Body of pancreas (tissue), 4 donors: ENCODE data around the gene ARHGAP26. TPM values are rescaled to one million over a fixed set of nuclear protein-coding genes. Genes with fewer than 3 reads are reported as not detected.

Experiments used
- ATAC-seq: fragments of 150-250 bp; one replicate; pipeline ENCODE4 v1.9.1; 2016
- DNase-seq, 4 donors: peaks; one replicate each; pipeline ENCODE4 v3.0.0-alpha.2; 2019
- H3K27ac ChIP-seq, 4 donors: fragments of 200-600 bp; sonication (generic); 1 replicate in 3 of 4; 2 replicates in 1 of 4; pipeline versions ENCODE4 v1.5.1 to v1.6.1; 2016 to 2019; ENCODE audit warnings: mild to moderate bottlenecking in 1 of 4, mixed read lengths in 1 of 4, moderate library complexity in 1 of 4
- H3K27me3 ChIP-seq, 2 donors: fragments of 200-600 bp; sonication (generic); one replicate each; pipeline ENCODE4 v1.6.0; 2016; ENCODE audit warnings: mild to moderate bottlenecking in 1 of 2
- H3K36me3 ChIP-seq, 2 donors: fragments of 200-600 bp; sonication (generic); replicated peaks in 1 of 2; 2 replicates each; pipeline ENCODE4 v1.5.1; 2016; ENCODE audit warnings: low read depth in 2 of 2; ENCODE audit not compliant: insufficient read depth in 1 of 2
- H3K4me1 ChIP-seq: fragments of 200-600 bp; sonication (generic); one replicate; pipeline ENCODE4 v1.6.0; 2016
- H3K4me3 ChIP-seq, 2 donors: fragments of 200-600 bp; sonication (generic); 1 replicate in 1 of 2; 2 replicates in 1 of 2; pipeline ENCODE4 v1.5.1; 2016 to 2019
- H3K9me3 ChIP-seq, 3 donors: fragments of 200-600 bp; sonication (generic); 1 replicate in 2 of 3; 2 replicates in 1 of 3; pipeline ENCODE4 v1.5.1; 2016
- CTCF ChIP-seq, 7 experiments: fragments of 450-650 bp in 4 of 7; fragments of 200-600 bp in 3 of 7; sonication (generic) in 3 of 7; IDR thresholded peaks; one replicate each; pipeline ENCODE4 v1.5.1; 2016 to 2019; ENCODE audit warnings: antibody characterized with exemption in 7 of 7
- POLR2A ChIP-seq, 3 donors: fragments of 450-650 bp; IDR thresholded peaks; one replicate each; pipeline ENCODE4 v1.6.1; 2016; ENCODE audit warnings: antibody characterized with exemption in 3 of 3, mild to moderate bottlenecking in 2 of 3
- WGBS, 2 donors: methylation state at CpG; one replicate each; pipeline ENCODE4 v1.1.5; 2017; 5-methylcytosine and 5-hydroxymethylcytosine counted together
- intact Hi-C: fragments of 100-400 bp; cut with DNase I; formaldehyde crosslinking; loops from one replicate; pipeline ENCODE4 v1.15.1; 2023
- total RNA-seq, 2 donors: library from RNA; depleted of rRNA; stranded (reverse); fragments of >200 nt; gene quantifications; one replicate each; pipeline ENCODE4 v1.1.0, GENCODE V29; 2016

The ARHGAP26 gene
- total RNA-seq, 2 donors from 2014 or later = 12.5 to 14.2 TPM

DNA sequence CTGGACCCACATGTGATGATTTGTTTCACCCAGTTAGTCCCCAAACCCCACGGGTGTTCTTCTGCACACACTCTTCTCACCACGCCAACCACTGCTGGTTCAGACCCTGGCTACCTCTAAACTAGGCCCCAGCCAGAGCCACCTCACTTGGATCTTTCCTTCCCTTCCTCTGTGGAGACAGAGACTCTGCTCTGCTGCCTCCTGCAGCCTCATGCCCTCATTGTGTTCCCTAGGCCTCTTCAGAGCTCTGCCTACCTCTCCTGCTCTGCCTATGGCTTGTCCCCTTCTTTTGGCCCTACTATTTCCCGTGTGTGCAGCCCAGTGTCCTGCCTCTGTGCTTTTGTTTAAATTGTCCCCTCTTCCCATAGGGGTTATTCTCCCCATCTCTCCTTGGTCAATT lies 79.7 kb downstream of the ARHGAP26 start:
- intact Hi-C loops = no loop called here
- WGBS, 2 donors = 74 to 89% methylated on average over 3 of the region's 3 CpGs
- no peak for DNase-seq
- no peaks in the 10 kb centered on the region for H3K36me3 ChIP-seq
- no peaks in the 10 kb centered on the region for H3K9me3 ChIP-seq
- no peak for TF ChIP-seq CTCF (IDR thresholded peaks at IDR 0.05)
- no peak for TF ChIP-seq POLR2A (IDR thresholded peaks at IDR 0.05)
- no peaks in the 10 kb centered on the region for H3K27me3 ChIP-seq
- H3K27ac ChIP-seq = no peak overlapping the region
- H3K4me1 ChIP-seq = peaks cover 18% of the 10 kb centered on the region
- no peak for ATAC-seq
- H3K4me3 ChIP-seq = no peak overlapping the region

GRCh38 chr5:142851731-142852130 lies 81.6 kb downstream of the ARHGAP26 start:
- Histone ChIP-seq H3K4me3 (no peak overlapping the region), H3K9me3 (no peaks in the 10 kb centered on the region), H3K4me1 (peaks cover 4% of the 10 kb centered on the region), H3K36me3 (no peaks in the 10 kb centered on the region), H3K27me3 (no peaks in the 10 kb centered on the region), H3K27ac (no peak overlapping the region)
- no peak for ATAC-seq
- no peak for DNase-seq
- no peak for TF ChIP-seq POLR2A (IDR thresholded peaks at IDR 0.05)
- no peak for TF ChIP-seq CTCF (IDR thresholded peaks at IDR 0.05)
- intact Hi-C loops = no loop called here
- 94 to 96% methylated on average over 4 of the region's 4 CpGs for WGBS, 2 donors

DNA sequence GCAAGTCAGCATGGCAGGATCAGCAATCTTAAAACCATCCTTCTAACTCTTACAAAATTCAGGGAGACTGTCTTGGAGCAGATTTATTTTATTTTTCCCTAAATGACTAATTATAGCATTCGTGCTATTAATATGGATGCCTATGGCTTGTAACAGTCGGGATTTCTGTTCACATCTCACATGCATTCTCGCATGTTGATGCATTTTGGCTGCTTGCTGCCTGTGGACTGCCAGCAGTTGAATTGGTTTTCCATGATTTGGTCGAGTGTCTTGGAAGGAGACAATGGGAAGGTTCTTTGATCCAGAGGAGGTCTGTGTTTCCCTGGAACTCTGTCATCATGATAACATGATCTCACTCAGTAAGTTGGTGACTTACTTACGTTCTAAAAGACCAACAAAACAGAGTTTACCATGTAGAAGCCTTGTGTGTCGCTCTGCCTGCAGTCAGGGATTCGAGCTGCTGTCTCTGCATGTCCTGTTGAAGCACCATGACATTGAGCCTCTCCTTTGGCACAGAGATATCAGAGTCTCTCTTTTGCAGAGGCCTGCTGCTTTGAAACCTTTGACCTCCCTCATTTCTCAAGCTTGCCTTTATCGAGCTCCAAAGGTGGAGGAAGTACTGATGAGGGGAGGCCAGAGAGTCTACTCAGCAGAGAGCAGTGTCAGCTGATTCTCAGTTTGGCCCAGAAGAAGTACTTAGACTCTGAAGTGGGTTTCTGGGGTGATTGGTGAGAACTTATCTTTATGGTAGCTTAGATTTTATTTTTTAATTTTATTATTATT lies 82.4 kb downstream of the ARHGAP26 start:
- intact Hi-C loops = no loop called here
- Histone ChIP-seq H3K27ac (no peak overlapping the region), H3K4me3 (no peak overlapping the region), H3K4me1 (peaks cover 12% of the 10 kb centered on the region), H3K27me3 (no peaks in the 10 kb centered on the region), H3K36me3 (no peaks in the 10 kb centered on the region), H3K9me3 (no peaks in the 10 kb centered on the region)
- DNase-seq (no peak), ATAC-seq (no peak)
- WGBS, 2 donors = 71 to 74% methylated on average over 8 of the region's 8 CpGs
- TF ChIP-seq CTCF (IDR thresholded peaks at IDR 0.05) (no peak), POLR2A (IDR thresholded peaks at IDR 0.05) (no peak)

DNA sequence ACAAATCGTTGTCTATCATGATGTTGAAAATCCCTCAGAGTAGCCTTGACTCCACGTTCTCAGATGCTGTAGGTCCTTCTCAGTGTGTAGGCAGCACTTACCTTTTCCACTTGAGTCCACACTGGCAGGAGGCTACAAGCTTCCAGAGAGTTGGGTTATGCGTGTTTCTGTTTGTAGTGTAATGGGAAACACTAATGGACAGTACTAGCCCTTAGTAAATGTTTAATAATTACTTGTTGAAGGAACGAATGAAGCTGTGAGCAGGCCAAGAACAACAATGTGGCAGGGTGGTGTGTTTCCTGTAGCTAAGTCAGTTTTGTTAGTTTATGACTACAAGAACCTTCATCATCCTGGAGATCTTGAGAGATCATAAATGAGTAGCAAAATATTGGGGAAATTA lies 83.5 kb downstream of the ARHGAP26 start:
- H3K4me3 ChIP-seq = no peak overlapping the region
- no peak for TF ChIP-seq CTCF (IDR thresholded peaks at IDR 0.05)
- TF ChIP-seq POLR2A (IDR thresholded peaks at IDR 0.05) = no peak
- H3K27me3 ChIP-seq = no peaks in the 10 kb centered on the region
- DNase-seq (no peak), ATAC-seq (no peak)
- no peaks in the 10 kb centered on the region for H3K9me3 ChIP-seq
- no peaks in the 10 kb centered on the region for H3K36me3 ChIP-seq
- intact Hi-C loops = no loop called here
- H3K27ac ChIP-seq = no peak overlapping the region
- WGBS, 2 donors = 62 to 69% methylated on average over 4 of the region's 4 CpGs
- H3K4me1 ChIP-seq = peaks cover 20% of the 10 kb centered on the region

DNA sequence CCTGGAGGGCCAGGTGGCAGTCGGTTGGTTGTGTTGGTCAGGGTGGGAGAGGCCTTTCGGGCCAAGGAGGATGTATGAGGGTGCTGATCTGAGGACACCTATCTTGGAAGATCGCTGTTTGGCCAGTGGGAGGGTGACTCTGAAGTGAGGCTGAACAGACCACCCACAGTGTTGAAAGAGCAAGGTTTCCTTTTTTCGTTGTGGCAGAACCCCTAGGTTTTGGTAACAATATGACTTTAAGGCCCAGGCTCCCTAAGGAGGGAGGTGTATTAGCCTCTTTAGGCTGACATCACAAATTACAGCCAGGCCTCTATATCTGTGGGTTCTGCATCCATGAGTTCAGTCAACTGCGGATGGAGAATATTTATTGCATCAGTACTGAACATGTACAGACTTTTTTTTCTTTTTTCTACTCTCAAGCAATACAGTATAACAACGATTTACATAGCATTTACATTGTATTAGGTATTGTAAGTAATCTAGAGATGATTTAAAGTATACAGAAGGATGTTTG lies 86.1 kb downstream of the ARHGAP26 start:
- H3K27ac ChIP-seq = peak overlapping the region in 2 of 4 donors; percentile 64 to 79
- peaks cover 32% of the 10 kb centered on the region for H3K4me1 ChIP-seq
- TF ChIP-seq CTCF (IDR thresholded peaks at IDR 0.05) (no peak), POLR2A (IDR thresholded peaks at IDR 0.05) (no peak)
- ATAC-seq = no peak
- WGBS, 2 donors = 87 to 90% methylated on average over 6 of the region's 6 CpGs
- no peaks in the 10 kb centered on the region for H3K9me3 ChIP-seq
- H3K27me3 ChIP-seq = no peaks in the 10 kb centered on the region
- H3K4me3 ChIP-seq = no peak overlapping the region
- intact Hi-C loops = no loop called here
- DNase-seq = no peak
- H3K36me3 ChIP-seq = no peaks in the 10 kb centered on the region
